Mucosa of descending colon (tissue), 3 donors: ENCODE data around the gene UBE2C. TPM values are rescaled to one million over a fixed set of nuclear protein-coding genes. Genes with fewer than 3 reads are reported as not detected.

Experiments used
- ATAC-seq: fragments of 200-7000 bp; cut with Tn5 transposase; one replicate; pipeline ENCODE4 v1.9.1; 2020; ENCODE audit warnings: mild to moderate bottlenecking, moderate library complexity
- DNase-seq, 3 donors: peaks; one replicate each; pipeline ENCODE4 v3.0.0-alpha.2; 2020
- H3K36me3 ChIP-seq: fragments of 200-600 bp; one replicate; pipeline ENCODE4 v1.8.0; 2021; ENCODE audit warnings: low read depth, mild to moderate bottlenecking
- H3K4me1 ChIP-seq: fragments of 200-600 bp; one replicate; pipeline ENCODE4 v1.8.0; 2021; ENCODE audit warnings: low read depth, mild to moderate bottlenecking
- H3K4me3 ChIP-seq: fragments of 200-600 bp; one replicate; pipeline ENCODE4 v1.8.0; 2021; ENCODE audit warnings: mild to moderate bottlenecking
- H3K9me3 ChIP-seq: fragments of 200-600 bp; one replicate; pipeline ENCODE4 v1.8.0; 2021; ENCODE audit warnings: mild to moderate bottlenecking
- CTCF ChIP-seq: fragments of 200-600 bp; IDR thresholded peaks from one replicate; pipeline ENCODE4 v1.8.0; 2022; ENCODE audit warnings: antibody characterized with exemption, mild to moderate bottlenecking
- intact Hi-C, 2 donors: fragments of 100-400 bp; cut with DNase I in 1 of 2; cut with micrococcal nuclease in 1 of 2; formaldehyde crosslinking; loops; one replicate each; pipeline versions ENCODE4 v1.11.0 to v1.11.1; 2022; cut with DNase I, micrococcal nuclease
- total RNA-seq, 3 donors: library from RNA; stranded (reverse); fragmentation: NEBNext Ultra II Directional in 2 of 3; extraction: Animal tissue kit (Norgen Biotek cat#: 25700) in 2 of 3; gene quantifications; one replicate each; pipeline versions ENCODE4 v1.2.1 to v1.2.4, GENCODE V29; 2021 to 2023
- donor health status: DM: no; HTN: no; CAD: no; lungs with moderate emphysema.
- donor health status: DM: no; HTN: no; CAD: no.
- donor health status: DM: no; HTN: yes; CAD: no.

UBE2C gene
- total RNA-seq, 3 donors from 2014 or later, result 4.7 to 41.1 (median 8.7) TPM

- Histone ChIP-seq H3K4me1 (no peaks in the 10 kb centered on the region), H3K36me3 (no peaks in the 10 kb centered on the region), H3K9me3 (no peaks in the 10 kb centered on the region), H3K4me3 (no peak overlapping the region)
- intact Hi-C loops, result no loop called here
- DNase-seq (no peak), ATAC-seq (no peak)
- no peak for TF ChIP-seq CTCF
Measured at GRCh38 chr20:45848969-45849582, 36.6 kb downstream of the UBE2C start.

GRCh38 chr20:45850238-45850637 is 37.8 kb downstream of the UBE2C start:
- H3K36me3 ChIP-seq, result no peaks in the 10 kb centered on the region
- no peak for ATAC-seq
- intact Hi-C loops, result no loop called here

GRCh38 chr20:45850926-45851325 is 38.5 kb downstream of the UBE2C start:
- no peaks in the 10 kb centered on the region for H3K36me3 ChIP-seq
- DNase-seq (no peak), ATAC-seq (no peak)

More at GRCh38 chr20:45850238-45850637, 37.8 kb downstream of the UBE2C start:
- no peaks in the 10 kb centered on the region for H3K9me3 ChIP-seq
- H3K4me1 ChIP-seq, result no peaks in the 10 kb centered on the region
- H3K4me3 ChIP-seq, result no peak overlapping the region
- DNase-seq, result no peak
- TF ChIP-seq CTCF, result no peak

GRCh38 chr20:45851501-45851900 is 39.1 kb downstream of the UBE2C start:
- intact Hi-C loops, result no loop called here
- Histone ChIP-seq H3K9me3 (no peaks in the 10 kb centered on the region), H3K4me3 (no peak overlapping the region), H3K36me3 (no peaks in the 10 kb centered on the region), H3K4me1 (peaks cover 12% of the 10 kb centered on the region)
- no peak for TF ChIP-seq CTCF
- ATAC-seq (no peak), DNase-seq (no peak)

More at GRCh38 chr20:45850926-45851325, 38.5 kb downstream of the UBE2C start:
- no peak overlapping the region for H3K4me3 ChIP-seq
- TF ChIP-seq CTCF, result no peak
- no peaks in the 10 kb centered on the region for H3K9me3 ChIP-seq
- H3K4me1 ChIP-seq, result peaks cover 7% of the 10 kb centered on the region
- intact Hi-C loops, result no loop called here

- peaks cover 16% of the 10 kb centered on the region for H3K4me1 ChIP-seq
- intact Hi-C loops, result no loop called here
- TF ChIP-seq CTCF, result no peak
- no peak for DNase-seq
- no peak overlapping the region for H3K4me3 ChIP-seq
- no peak for ATAC-seq
- no peaks in the 10 kb centered on the region for H3K36me3 ChIP-seq
- H3K9me3 ChIP-seq, result no peaks in the 10 kb centered on the region
Measured at GRCh38 chr20:45852326-45852725, 39.9 kb downstream of the UBE2C start.

DNA sequence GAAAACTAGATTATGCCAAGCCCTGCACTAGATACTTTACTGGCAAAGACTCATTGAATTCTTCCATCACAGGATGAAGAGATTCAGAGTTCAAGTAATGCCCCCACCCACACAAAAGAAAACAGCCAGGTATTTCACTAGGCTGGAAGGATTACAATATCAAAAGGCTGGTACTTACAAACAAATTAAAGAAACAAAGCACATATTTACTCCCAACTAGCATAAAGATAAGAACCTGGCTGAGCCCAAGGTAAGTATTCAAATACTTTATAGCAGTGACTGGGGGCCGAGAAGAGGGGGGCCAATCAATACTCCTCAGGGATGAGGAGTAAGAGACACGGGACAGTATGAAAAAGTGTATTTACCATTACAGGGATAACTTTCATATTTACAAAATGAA is 41.0 kb downstream of the UBE2C start:
- no peaks in the 10 kb centered on the region for H3K9me3 ChIP-seq
- peaks cover 25% of the 10 kb centered on the region for H3K4me1 ChIP-seq
- no peaks in the 10 kb centered on the region for H3K36me3 ChIP-seq
- no peak for TF ChIP-seq CTCF
- intact Hi-C loops, result no loop called here
- DNase-seq, result no peak
- ATAC-seq, result no peak
- no peak overlapping the region for H3K4me3 ChIP-seq
